T-helper 1 cell treated with Interleukin-12 subunit alpha and Interleukin-12 subunit beta and Interleukin-4 antibody, amounts not matched to agents 30 μg/mL and 1 μg/mL, for 36 hours (primary cell): ENCODE measurements around the gene FOXS1.

Experiments used
- H3K27ac Mint-ChIP-seq: one replicate; pipeline ENCODE4 v1.8.0; 2021; ENCODE audit warnings: mild to moderate bottlenecking, mixed read lengths
- H3K27me3 Mint-ChIP-seq: one replicate; pipeline ENCODE4 v1.8.0; 2021; ENCODE audit warnings: low read depth, mixed read lengths
- H3K36me3 Mint-ChIP-seq: one replicate; pipeline ENCODE4 v1.8.0; 2021; ENCODE audit warnings: low read depth, mixed read lengths
- H3K4me1 Mint-ChIP-seq: one replicate; pipeline ENCODE4 v1.8.0; 2021; ENCODE audit warnings: low read depth, mixed read lengths
- H3K4me3 Mint-ChIP-seq: one replicate; pipeline ENCODE4 v1.8.0; 2021; ENCODE audit warnings: mild to moderate bottlenecking, moderate library complexity, mixed read lengths
- H3K9me3 Mint-ChIP-seq: one replicate; pipeline ENCODE4 v1.8.0; 2021; ENCODE audit warnings: mixed read lengths

Gene FOXS1

DNA sequence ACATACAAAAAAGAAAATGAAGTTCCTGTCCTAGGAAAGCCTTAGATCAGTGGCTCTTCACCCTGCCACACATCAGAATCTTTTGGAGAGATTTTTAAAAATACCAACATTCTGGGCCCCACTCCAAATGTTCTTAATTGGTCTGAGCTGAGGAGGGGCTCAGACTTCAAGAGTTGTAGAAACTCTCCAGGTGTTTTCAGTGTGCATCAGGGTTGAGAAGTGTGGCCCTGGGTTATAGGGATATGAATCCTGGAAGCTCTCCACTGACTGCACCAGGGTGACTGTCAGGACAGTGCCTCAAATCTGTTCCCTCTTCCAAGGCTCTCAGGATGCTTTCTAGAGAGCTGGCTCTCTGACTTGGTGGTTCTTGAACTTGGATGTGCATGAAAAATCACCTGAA lies 31.8 kb downstream of the FOXS1 start:
- Mint-ChIP-seq H3K27ac (no peak overlapping the region), H3K36me3 (no peaks in the 10 kb centered on the region), H3K27me3 (no peaks in the 10 kb centered on the region), H3K9me3 (no peaks in the 10 kb centered on the region), H3K4me1 (no peaks in the 10 kb centered on the region), H3K4me3 (no peak overlapping the region)

DNA sequence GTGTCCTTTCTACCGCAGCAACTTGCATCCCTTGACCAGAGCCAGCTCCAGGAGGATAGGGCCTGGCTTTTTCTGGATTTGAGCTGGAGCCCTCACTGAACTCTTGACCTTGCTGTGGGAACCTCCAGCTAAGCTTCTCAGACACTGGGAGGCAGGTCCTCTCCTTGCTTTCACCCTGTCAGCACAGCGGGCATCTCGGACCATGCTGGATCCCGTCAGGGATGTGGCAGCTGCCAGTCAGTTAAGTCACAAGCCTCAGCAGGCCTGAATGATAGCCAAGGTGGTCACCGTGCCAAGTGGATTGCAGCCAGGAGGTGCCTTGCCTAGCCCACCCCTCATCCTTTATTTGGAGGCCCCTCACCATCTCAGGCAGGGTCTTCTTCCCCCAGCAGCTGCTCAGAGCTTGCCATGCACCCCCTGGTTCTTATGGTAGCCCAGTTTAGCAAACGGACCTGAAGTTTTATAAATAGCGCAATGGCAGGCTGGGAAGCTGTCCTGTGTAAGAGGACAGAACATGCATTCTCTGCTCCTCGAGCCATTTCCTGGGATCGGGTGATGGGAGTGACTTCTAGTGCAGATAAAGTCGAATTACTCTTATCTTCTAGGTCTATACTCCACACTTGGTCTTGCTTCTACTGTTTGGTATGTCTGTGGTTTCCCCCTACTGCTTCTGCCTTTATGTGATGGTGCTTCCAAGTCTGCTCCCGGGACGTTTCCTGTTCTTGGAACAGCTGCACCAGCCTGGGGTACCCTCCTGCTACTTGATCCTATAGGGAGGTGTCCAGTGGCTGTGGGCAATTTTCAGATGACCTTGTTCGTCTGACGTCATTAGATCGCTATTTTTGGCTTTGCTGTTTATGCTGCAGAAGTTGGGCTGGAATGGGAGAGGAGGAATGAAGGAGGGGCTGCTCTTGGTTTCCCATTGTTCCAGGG lies 33.3 kb downstream of the FOXS1 start:
- H3K27ac Mint-ChIP-seq = no peak overlapping the region
- H3K27me3 Mint-ChIP-seq = no peaks in the 10 kb centered on the region
- peaks cover 3% of the 10 kb centered on the region for H3K36me3 Mint-ChIP-seq
- no peaks in the 10 kb centered on the region for H3K9me3 Mint-ChIP-seq
- H3K4me1 Mint-ChIP-seq = no peaks in the 10 kb centered on the region
- H3K4me3 Mint-ChIP-seq = no peak overlapping the region

DNA sequence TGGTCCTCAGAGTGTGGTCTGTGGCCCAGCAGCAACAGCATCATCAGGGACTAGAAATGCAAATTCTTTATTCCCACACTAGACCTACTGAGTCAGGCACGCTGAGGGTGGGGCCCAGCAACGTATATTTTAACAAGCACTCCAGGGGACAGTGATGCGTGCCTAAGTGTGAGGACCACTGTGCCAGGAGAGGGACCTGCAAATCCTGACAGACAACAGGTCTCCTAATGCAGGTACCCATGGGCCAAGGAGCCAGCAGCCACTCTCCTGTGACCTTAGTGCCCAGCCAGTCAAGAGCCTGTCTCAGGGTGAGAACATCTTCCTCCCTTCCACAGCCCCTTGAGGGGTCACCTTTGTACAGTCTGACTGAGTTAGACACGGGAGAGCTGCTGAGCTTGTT lies 34.2 kb downstream of the FOXS1 start:
- Mint-ChIP-seq H3K27me3 (no peaks in the 10 kb centered on the region), H3K27ac (no peak overlapping the region), H3K9me3 (no peaks in the 10 kb centered on the region), H3K4me3 (no peak overlapping the region), H3K4me1 (no peaks in the 10 kb centered on the region), H3K36me3 (peaks cover 7% of the 10 kb centered on the region)

DNA sequence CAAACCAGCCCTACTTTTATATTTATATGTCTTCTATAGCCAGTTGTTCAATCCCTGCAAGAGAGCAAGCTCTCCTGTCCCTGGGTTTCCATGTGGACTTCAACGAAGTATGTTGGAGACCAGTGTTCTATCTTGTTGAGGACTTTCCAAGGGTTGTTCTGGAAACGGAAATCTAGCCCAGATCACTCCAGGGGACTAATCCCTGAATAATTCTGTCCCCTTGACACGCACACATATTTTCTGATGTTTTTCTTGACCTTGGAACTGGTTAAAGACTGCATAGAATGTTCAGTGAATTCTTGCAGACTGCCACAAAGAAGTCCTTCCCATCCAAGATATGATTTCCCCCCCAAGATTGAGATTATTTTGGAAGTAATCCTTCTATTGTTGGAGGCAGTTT lies 35.7 kb downstream of the FOXS1 start:
- H3K4me3 Mint-ChIP-seq = no peak overlapping the region
- H3K27ac Mint-ChIP-seq = no peak overlapping the region
- peaks cover 3% of the 10 kb centered on the region for H3K4me1 Mint-ChIP-seq
- H3K27me3 Mint-ChIP-seq = no peaks in the 10 kb centered on the region
- H3K9me3 Mint-ChIP-seq = no peaks in the 10 kb centered on the region
- H3K36me3 Mint-ChIP-seq = peaks cover 13% of the 10 kb centered on the region

DNA sequence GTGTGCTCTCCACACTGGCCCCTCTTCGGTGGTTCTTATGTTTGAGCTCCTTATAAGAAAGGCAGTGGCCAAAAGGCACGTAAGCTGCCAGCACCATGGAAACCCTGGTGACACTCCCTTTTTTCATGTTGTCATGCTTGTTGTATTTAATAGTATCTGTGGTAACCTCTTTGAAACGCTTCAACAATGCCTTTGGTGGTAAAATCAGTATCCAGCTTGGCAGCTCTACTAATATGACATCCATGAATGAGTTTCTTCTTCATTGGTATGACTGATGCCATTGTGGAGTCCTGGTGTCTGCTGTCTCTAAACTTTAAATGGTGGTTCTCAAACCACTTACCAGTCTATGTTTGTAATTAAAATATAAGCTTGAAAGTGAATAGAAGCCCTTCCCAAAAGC lies 36.9 kb downstream of the FOXS1 start:
- H3K27ac Mint-ChIP-seq = no peak overlapping the region
- no peaks in the 10 kb centered on the region for H3K9me3 Mint-ChIP-seq
- peaks cover 8% of the 10 kb centered on the region for H3K4me1 Mint-ChIP-seq
- no peak overlapping the region for H3K4me3 Mint-ChIP-seq
- no peaks in the 10 kb centered on the region for H3K27me3 Mint-ChIP-seq
- H3K36me3 Mint-ChIP-seq = peaks cover 17% of the 10 kb centered on the region

DNA sequence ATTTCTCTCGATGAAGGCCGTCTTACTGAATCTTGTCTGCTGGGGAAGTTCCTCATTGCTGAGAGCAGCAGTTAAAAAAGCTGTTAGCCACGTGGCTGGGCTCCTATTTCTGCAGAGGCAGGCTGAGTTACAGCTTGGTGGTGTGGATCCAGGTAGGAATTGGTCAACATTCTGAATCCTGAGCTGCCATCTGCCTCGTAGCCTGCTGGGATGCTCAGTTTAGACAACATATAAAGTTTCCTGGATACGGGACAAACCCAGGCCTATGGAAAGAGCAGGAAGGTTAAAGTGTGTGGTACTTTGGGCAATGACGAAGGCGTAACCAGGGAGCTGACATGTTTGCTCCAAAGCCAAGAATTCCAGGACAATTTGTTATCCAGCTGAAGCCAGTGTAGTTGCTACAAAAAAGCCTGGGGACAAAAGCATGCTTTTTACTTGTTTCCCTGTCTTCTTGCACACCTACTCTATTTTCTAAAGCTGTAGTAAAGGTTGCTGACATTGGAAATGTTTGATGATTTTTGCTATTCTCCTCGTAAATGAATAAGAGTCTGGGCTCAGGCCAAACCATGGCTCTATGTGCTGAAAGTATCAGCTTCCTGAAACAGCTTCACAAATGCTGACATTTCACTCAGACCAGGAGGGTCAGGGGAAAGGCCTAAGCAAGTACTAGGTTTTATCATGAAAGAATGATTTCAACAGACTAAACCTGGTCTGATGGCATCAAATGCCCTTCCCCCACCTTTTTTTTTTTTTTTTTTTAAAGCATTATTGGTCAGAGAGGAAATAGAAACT lies 38.6 kb downstream of the FOXS1 start:
- Mint-ChIP-seq H3K9me3 (no peaks in the 10 kb centered on the region), H3K4me3 (no peak overlapping the region), H3K36me3 (peaks cover 28% of the 10 kb centered on the region), H3K27ac (peak overlapping the region; percentile 8), H3K27me3 (no peaks in the 10 kb centered on the region), H3K4me1 (peaks cover 11% of the 10 kb centered on the region)

DNA sequence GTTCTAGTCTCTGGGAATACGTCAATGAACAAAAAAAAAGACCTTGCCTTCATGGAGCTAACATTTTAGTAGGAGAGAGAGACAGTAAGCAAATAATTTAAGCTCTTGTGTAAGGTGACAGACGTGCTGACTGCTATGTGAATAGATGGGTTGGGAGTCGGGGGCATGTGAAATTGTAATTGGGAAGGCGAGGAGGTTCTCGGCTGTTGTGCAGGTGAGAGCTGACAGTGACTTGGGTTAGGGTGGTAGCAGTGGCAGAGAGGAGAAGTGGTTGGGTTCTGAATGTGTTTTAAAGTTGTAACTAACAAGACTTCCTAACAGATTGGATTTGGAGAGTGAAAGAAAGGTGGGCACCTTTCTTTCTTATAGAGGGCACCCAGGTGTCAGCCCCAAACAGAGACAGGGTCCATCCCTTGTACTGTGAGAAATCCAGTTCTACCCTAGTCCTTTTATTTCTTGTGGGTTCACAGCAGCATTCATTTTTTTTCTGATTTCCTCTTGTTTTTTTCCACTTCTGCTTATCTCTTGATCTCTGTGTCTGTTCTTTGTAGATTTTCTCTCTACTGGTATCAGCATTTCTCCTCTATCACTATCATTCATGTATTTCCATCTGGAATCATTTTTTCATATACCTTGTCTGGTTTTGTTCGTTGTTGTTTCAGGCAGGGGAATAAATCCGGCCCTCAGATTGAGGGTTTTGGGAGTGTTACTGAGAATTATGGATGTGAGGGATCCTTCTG lies 41.7 kb downstream of the FOXS1 start:
- no peak overlapping the region for H3K27ac Mint-ChIP-seq
- H3K4me3 Mint-ChIP-seq = no peak overlapping the region
- no peaks in the 10 kb centered on the region for H3K9me3 Mint-ChIP-seq
- no peaks in the 10 kb centered on the region for H3K27me3 Mint-ChIP-seq
- H3K36me3 Mint-ChIP-seq = peaks cover 44% of the 10 kb centered on the region
- peaks cover 11% of the 10 kb centered on the region for H3K4me1 Mint-ChIP-seq

DNA sequence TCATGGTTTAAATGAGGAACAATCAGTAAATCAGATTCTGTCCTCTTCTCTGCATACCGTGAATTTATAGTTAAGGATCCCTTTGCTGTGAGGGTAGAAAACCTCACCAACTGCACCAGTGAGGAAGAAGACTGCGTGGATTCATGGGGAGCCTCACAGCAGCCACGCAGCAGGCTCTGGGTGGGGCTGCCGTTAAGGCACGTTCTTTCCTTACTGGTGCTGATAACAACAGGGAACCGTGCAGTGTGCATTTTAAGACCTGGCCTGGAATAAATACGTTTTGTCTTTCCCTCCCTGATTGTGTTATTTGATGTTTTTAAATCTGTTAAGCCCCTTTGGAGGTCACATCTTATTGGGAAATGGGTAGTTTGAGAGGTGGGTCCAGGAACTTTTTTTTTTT lies 43.9 kb downstream of the FOXS1 start:
- peaks cover 54% of the 10 kb centered on the region for H3K36me3 Mint-ChIP-seq

DNA sequence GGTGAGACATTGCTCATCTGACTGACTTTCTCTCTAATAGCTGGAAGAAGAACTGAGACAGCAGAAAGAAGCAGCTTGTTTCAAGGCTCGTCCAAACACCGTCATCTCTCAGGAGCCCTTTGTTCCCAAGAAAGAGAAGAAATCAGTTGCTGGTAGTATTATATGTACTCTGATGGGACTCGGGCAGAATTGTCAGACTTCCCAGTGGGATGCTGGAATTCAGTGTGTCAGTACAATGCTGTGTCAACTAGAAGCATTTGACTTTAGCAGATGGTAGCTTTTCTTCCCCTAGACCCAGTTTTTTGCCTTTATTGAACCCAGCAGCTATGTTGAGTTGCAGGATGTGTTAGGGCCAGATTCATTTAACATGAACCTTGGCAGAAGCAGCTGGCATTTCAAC lies 48.0 kb downstream of the FOXS1 start:
- H3K27ac Mint-ChIP-seq = no peak overlapping the region
- no peaks in the 10 kb centered on the region for H3K4me1 Mint-ChIP-seq
- no peaks in the 10 kb centered on the region for H3K27me3 Mint-ChIP-seq
- no peak overlapping the region for H3K4me3 Mint-ChIP-seq
- no peaks in the 10 kb centered on the region for H3K9me3 Mint-ChIP-seq
- peaks cover 57% of the 10 kb centered on the region for H3K36me3 Mint-ChIP-seq

More for the DNA sequence above, 43.9 kb downstream of the FOXS1 start:
- Mint-ChIP-seq H3K27ac (no peak overlapping the region), H3K9me3 (no peaks in the 10 kb centered on the region), H3K4me1 (peaks cover 11% of the 10 kb centered on the region), H3K27me3 (no peaks in the 10 kb centered on the region), H3K4me3 (no peak overlapping the region)
